Mammary epithelial cell (primary cell): Measurements from ENCODE around the gene VPS33B.

Source experiments
- CTCF ChIP-seq, 2 donors: IDR thresholded peaks in 1 of 2; conservative IDR thresholded peaks in 1 of 2; 2 replicates each; pipeline ENCODE4 v1.5.1; 2011 to 2012; ENCODE audit warnings: inconsistent platforms in 2 of 2, low read length in 2 of 2, mild to moderate bottlenecking in 2 of 2, control low read depth in 1 of 2, low read depth in 1 of 2; ENCODE audit not compliant: insufficient read depth in 1 of 2; ENCODE audit errors: extremely low read depth in 1 of 2
- EZH2 ChIP-seq: IDR thresholded peaks from 2 replicates; pipeline ENCODE4 v1.6.1; 2012; ENCODE audit warnings: low read length, inconsistent platforms, borderline replicate concordance

GRCh38 chr15:90991587-90992285 is 30.7 kb downstream of the VPS33B start:
- TF ChIP-seq EZH2 (no peak), CTCF (conservative IDR thresholded peaks at IDR 0.05 in 1 of 2, IDR thresholded peaks at IDR 0.05 in 1 of 2; ENCODE audit: extremely low read depth in 1 of 2, insufficient read depth in 1 of 2, low read depth in 1 of 2, low read length in 2 of 2) (no peak)
